CD4-positive, CD25-positive, alpha-beta regulatory T cell (primary cell): ENCODE measurements around the gene VSIG10L. TPM values are rescaled to one million over a fixed set of nuclear protein-coding genes. Genes with fewer than 3 reads are reported as not detected.

ENCODE experiments used
- ATAC-seq, 2 donors: fragments of 150-1000 bp; cut with Tn5 transposase; one replicate each; pipeline ENCODE4 v1.10.0; 2021; ENCODE audit warnings: low read depth in 2 of 2, moderate number of reproducible peaks in 2 of 2, moderate library complexity in 1 of 2
- DNase-seq, 3 donors: peaks; one replicate each; pipeline versions ENCODE4 v3.0.0 to v3.0.0-alpha.2; 2012 to 2022; ENCODE audit warnings: mixed read lengths in 1 of 3
- H3K27ac ChIP-seq: one replicate; pipeline ENCODE4 v1.7.0; 2013; ENCODE audit warnings: mild to moderate bottlenecking, low read length; ENCODE audit not compliant: insufficient read depth, poor library complexity, severe bottlenecking
- H3K27me3 ChIP-seq: one replicate; pipeline ENCODE4 v1.7.0; 2013; ENCODE audit warnings: low read length; ENCODE audit not compliant: control insufficient read depth, insufficient read depth
- H3K36me3 ChIP-seq: one replicate; pipeline ENCODE4 v1.7.0; 2013; ENCODE audit warnings: mild to moderate bottlenecking, low read length, moderate library complexity; ENCODE audit not compliant: control insufficient read depth, insufficient read depth
- H3K4me1 ChIP-seq: 2 replicates; pipeline ENCODE4 v1.7.0; 2013; ENCODE audit warnings: mild to moderate bottlenecking, low read length; ENCODE audit not compliant: insufficient read depth, control insufficient read depth, poor library complexity, severe bottlenecking
- H3K4me3 ChIP-seq: one replicate; pipeline ENCODE4 v1.7.0; 2013; ENCODE audit warnings: low read depth, mild to moderate bottlenecking, low read length, moderate library complexity
- H3K9me3 ChIP-seq, 2 experiments: 1 replicate in 1 of 2; 2 replicates in 1 of 2; pipeline ENCODE4 v1.7.0; 2013; ENCODE audit warnings: low read length in 2 of 2, mild to moderate bottlenecking in 1 of 2, moderate library complexity in 1 of 2; ENCODE audit not compliant: control insufficient read depth in 2 of 2
- H3K27ac Mint-ChIP-seq, 3 donors: one replicate each; pipeline ENCODE4 v1.8.0; 2020 to 2022; ENCODE audit warnings: mild to moderate bottlenecking in 3 of 3, mixed read lengths in 3 of 3, moderate library complexity in 2 of 3
- H3K27me3 Mint-ChIP-seq: one replicate; pipeline ENCODE4 v1.8.0; 2022; ENCODE audit warnings: mild to moderate bottlenecking, mixed read lengths
- H3K36me3 Mint-ChIP-seq: one replicate; pipeline ENCODE4 v1.8.0; 2020; ENCODE audit warnings: mixed read lengths
- H3K4me1 Mint-ChIP-seq, 4 donors: one replicate each; pipeline ENCODE4 v1.8.0; 2020 to 2022; ENCODE audit warnings: mixed read lengths in 4 of 4, mild to moderate bottlenecking in 1 of 4
- H3K4me3 Mint-ChIP-seq, 4 donors: one replicate each; pipeline ENCODE4 v1.8.0; 2020 to 2022; ENCODE audit warnings: mild to moderate bottlenecking in 4 of 4, mixed read lengths in 4 of 4, moderate library complexity in 3 of 4
- H3K9me3 Mint-ChIP-seq, 7 donors: one replicate each; pipeline ENCODE4 v1.8.0; 2020 to 2022; ENCODE audit warnings: mixed read lengths in 7 of 7, mild to moderate bottlenecking in 3 of 7, moderate library complexity in 2 of 7
- polyA plus RNA-seq, 4 donors: library from polyadenylated mRNA; unstranded; fragments of 300-500 nt; fragmentation: Illumina TruSeq; gene quantifications; one replicate each; pipeline ENCODE4 v1.2.3, GENCODE V29; 2021
- total RNA-seq: library from RNA; stranded (reverse); gene quantifications from one replicate; pipeline ENCODE4 v1.2.3, GENCODE V29; 2022

VSIG10L gene
- total and polyA plus RNA-seq, 5 donors from 2014 or later = 0.15 to 0.37 (median 0.27) TPM; not detected in 2

DNA sequence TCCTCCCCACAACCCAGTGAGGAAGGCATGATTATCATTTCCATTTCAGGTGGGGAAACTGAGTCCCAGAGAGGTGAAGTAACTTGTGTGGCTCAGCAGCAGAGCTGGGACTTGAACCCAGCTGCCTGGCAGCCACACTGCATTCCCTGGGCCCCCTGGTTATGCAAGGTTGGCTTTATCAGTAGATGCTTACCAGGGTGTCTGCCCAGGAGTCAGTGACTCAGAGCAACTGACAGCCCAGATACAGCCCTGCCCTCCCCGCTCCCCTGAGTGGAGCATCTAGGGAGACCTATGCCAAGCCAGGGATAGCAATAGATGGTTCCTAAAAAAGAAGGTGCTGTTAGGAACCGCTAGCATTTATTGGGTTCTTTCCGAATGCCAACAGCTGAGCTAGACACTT, 24.6 kb downstream of the VSIG10L start:
- Histone ChIP-seq H3K4me1 (no peaks in the 10 kb centered on the region), H3K4me3 (no peak overlapping the region), H3K36me3 (no peaks in the 10 kb centered on the region), H3K27me3 (no peaks in the 10 kb centered on the region), H3K9me3 (no peaks in the 10 kb centered on the region), H3K27ac (no peak overlapping the region)
- Mint-ChIP-seq H3K9me3 (peaks cover 0 to 8% (median 2%) of the 10 kb centered on the region in 7 donors), H3K4me1 (peaks cover 0 to 5% (median under 1%) of the 10 kb centered on the region in 4 donors), H3K27me3 (peaks cover 33% of the 10 kb centered on the region), H3K36me3 (no peaks in the 10 kb centered on the region), H3K27ac (peak overlapping the region in 1 of 3 donors; percentile 53), H3K4me3 (no peak overlapping the region)
- DNase-seq (no peak), ATAC-seq (no peak)

DNA sequence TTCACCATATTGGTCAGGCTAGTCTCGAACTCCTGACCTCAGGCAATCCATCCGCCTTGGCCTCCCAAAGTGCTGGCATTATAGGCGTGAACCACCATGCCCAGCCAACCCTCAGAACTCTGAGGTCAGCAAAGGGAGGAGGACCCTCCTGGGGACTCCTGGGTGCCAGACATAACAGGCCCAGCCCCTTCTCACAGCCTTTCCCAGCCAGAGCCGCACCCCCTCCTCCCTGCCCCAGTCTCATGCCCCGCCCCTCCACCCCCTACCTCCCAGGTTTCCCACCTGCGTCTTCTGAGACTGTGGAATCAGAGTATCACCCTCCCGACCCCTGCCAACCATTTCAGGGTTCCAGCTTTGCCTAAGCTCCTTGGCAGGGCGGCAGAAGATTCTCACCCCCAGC, 25.3 kb downstream of the VSIG10L start:
- ATAC-seq = no peak
- no peak overlapping the region for H3K4me3 ChIP-seq
- peaks cover 36% of the 10 kb centered on the region for H3K27me3 Mint-ChIP-seq
- peaks cover 0 to 7% (median under 1%) of the 10 kb centered on the region in 4 donors for H3K4me1 Mint-ChIP-seq
- H3K27ac ChIP-seq = no peak overlapping the region
- H3K27ac Mint-ChIP-seq = no peak overlapping the region
- H3K36me3 Mint-ChIP-seq = no peaks in the 10 kb centered on the region
- H3K4me3 Mint-ChIP-seq = no peak overlapping the region
- H3K27me3 ChIP-seq = no peaks in the 10 kb centered on the region
- H3K9me3 Mint-ChIP-seq = peaks cover 0 to 8% (median 2%) of the 10 kb centered on the region in 7 donors
- H3K36me3 ChIP-seq = no peaks in the 10 kb centered on the region
- no peak for DNase-seq
- H3K4me1 ChIP-seq = no peaks in the 10 kb centered on the region
- H3K9me3 ChIP-seq = no peaks in the 10 kb centered on the region

DNA sequence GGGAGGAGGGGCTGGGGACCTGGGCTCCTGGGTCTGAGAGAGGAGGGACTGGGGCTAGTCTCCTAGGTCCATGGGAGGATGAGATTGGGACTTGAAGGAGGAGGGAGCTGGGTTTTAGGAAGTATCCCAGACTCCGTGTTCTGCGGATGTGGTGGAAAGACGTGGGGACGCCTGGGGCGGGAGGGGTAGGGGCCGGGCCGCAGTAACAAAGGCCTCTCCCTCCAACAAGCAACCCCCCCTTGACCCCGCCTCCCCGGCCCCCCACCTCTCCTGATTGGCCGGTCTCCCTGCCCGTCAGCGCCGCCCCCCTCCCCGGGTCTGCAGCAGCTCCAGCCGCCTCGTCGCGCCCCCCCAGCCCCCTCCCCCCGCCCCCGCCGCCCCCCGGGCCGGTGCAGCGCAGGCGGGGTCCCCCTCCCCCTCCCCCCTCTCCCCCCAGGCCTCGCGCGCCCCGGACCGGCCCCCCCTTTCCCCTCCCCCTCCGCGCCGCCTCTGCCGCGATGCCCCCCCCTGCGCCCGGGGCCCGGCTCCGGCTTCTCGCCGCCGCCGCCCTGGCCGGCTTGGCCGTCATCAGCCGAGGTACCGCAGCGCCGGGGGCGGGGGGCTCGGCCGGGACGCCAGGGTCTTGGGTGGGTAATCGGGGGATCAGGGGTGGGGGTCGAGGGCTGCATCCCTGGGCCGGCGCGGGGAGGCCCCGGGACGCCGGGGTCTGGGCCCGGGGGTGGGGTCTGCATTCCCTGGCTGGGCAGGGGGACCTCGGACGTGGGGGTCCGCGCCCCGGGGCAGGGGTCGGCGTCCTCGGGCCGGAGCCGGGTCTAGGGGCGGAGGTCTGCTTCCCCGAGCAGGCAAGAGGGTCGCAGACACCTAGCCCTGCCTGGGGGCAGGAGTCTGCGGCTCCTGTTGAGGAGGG, 30.3 kb downstream of the VSIG10L start, which contains the start of gene IGLON5:
TSS of gene IGLON5 (plus strand) at position 294 of the 907 bp plus-strand sequence. CDS start at position 498, 204 bp downstream.
- no peak for ATAC-seq
- peaks cover 0 to 7% (median 0%) of the 10 kb centered on the region in 4 donors for H3K4me1 Mint-ChIP-seq
- peaks cover 4% of the 10 kb centered on the region for H3K27me3 ChIP-seq
- no peak within 1 kb of the TSS for H3K4me3 Mint-ChIP-seq
- no peak within 1 kb of the TSS for H3K27ac Mint-ChIP-seq
- H3K27ac ChIP-seq = no peak within 1 kb of the TSS
- no peaks in the 10 kb centered on the region for H3K4me1 ChIP-seq
- DNase-seq = no peak
- no peaks in the 10 kb centered on the region for H3K36me3 Mint-ChIP-seq
- H3K36me3 ChIP-seq = no peaks in the 10 kb centered on the region
- no peak within 1 kb of the TSS for H3K4me3 ChIP-seq
- H3K9me3 ChIP-seq = peaks cover 9 to 10% of the 10 kb centered on the region in 2 experiments
- H3K9me3 Mint-ChIP-seq = peaks cover 0 to 21% (median 6%) of the 10 kb centered on the region in 7 donors
- H3K27me3 Mint-ChIP-seq = peaks cover 52% of the 10 kb centered on the region

DNA sequence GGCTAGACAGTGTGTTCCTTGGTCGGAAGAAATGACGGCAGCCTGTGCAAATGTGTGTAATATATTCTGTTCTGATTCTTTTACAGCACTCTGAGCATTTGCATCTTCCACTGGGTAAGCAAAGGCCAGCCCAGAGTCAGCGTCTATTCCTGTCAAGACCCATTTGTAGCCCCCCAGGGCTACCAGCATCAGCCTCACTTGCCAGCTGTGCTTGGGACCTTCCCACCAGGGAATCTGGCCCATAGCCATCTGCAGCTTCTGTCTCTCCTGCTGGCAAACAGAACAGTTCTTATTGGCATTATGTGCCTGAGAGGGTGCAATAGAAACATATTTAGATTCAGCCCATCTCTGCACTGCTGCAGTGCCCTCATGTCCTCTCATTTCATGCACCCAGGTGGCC, 36.5 kb downstream of the VSIG10L start:
- Histone ChIP-seq H3K27ac (no peak overlapping the region), H3K4me3 (no peak overlapping the region), H3K9me3 (peaks cover 10 to 12% of the 10 kb centered on the region in 2 experiments), H3K4me1 (no peaks in the 10 kb centered on the region), H3K27me3 (peaks cover 4% of the 10 kb centered on the region), H3K36me3 (no peaks in the 10 kb centered on the region)
- H3K27ac Mint-ChIP-seq = no peak overlapping the region
- H3K27me3 Mint-ChIP-seq = peaks cover 22% of the 10 kb centered on the region
- H3K36me3 Mint-ChIP-seq = no peaks in the 10 kb centered on the region
- DNase-seq (no peak), ATAC-seq (no peak)
- no peak overlapping the region for H3K4me3 Mint-ChIP-seq
- H3K9me3 Mint-ChIP-seq = peaks cover 0 to 31% (median 12%) of the 10 kb centered on the region in 7 donors
- H3K4me1 Mint-ChIP-seq = no peaks in the 10 kb centered on the region

DNA sequence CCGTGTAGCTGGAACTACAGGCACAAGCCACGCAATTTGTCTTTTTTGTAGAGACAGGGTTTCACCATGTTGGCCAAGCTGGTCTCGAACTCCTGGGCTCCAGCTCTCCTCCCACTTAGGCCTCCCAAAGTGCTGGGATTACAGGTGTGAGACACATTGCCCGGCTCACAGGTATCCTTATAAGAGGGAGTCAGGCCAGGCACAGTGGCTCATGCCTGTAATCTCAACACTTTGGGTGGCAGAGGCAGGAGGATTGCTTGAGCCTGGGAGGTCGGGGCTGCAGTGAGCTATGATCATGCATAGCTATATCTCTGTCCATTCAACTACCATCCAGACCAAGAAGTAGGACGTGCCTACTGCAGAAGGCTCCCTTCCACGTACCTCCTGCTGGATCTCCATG, 40.7 kb downstream of the VSIG10L start:
- no peaks in the 10 kb centered on the region for H3K4me1 ChIP-seq
- H3K9me3 Mint-ChIP-seq = peaks cover 0 to 13% (median 8%) of the 10 kb centered on the region in 7 donors
- peaks cover 0 to 2% of the 10 kb centered on the region in 2 experiments for H3K9me3 ChIP-seq
- H3K4me3 ChIP-seq = no peak overlapping the region
- no peaks in the 10 kb centered on the region for H3K36me3 Mint-ChIP-seq
- H3K27ac Mint-ChIP-seq = no peak overlapping the region
- no peak for DNase-seq
- H3K36me3 ChIP-seq = no peaks in the 10 kb centered on the region
- H3K4me1 Mint-ChIP-seq = no peaks in the 10 kb centered on the region
- ATAC-seq = no peak
- no peaks in the 10 kb centered on the region for H3K27me3 ChIP-seq
- no peaks in the 10 kb centered on the region for H3K27me3 Mint-ChIP-seq
- H3K27ac ChIP-seq = no peak overlapping the region
- H3K4me3 Mint-ChIP-seq = no peak overlapping the region

DNA sequence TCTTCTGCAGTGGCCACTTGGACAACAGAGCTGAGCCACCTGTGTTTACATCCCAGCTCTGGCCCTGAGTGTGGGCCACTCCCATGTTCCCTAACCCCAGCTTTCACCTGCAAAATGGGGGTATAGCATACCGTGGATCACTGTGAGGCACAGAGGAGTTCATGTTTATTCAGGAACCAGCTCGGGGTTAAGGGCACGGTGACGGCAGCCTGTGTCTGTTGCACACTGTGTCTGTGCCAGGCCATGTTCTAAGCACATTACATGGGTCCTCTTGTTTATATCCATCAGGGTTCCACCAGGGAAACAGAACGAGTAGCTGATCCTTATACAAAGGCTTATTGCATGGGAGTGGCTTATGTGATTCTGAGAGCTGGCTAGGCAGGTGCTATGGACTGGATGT, 44.5 kb downstream of the VSIG10L start:
- Mint-ChIP-seq H3K4me3 (no peak overlapping the region), H3K27ac (no peak overlapping the region), H3K36me3 (no peaks in the 10 kb centered on the region), H3K9me3 (peaks cover 0 to 6% (median under 1%) of the 10 kb centered on the region in 7 donors), H3K4me1 (no peaks in the 10 kb centered on the region), H3K27me3 (no peaks in the 10 kb centered on the region)
- Histone ChIP-seq H3K27ac (no peak overlapping the region), H3K4me3 (no peak overlapping the region), H3K27me3 (no peaks in the 10 kb centered on the region), H3K9me3 (no peaks in the 10 kb centered on the region), H3K4me1 (no peaks in the 10 kb centered on the region), H3K36me3 (no peaks in the 10 kb centered on the region)
- no peak for ATAC-seq
- DNase-seq = no peak

DNA sequence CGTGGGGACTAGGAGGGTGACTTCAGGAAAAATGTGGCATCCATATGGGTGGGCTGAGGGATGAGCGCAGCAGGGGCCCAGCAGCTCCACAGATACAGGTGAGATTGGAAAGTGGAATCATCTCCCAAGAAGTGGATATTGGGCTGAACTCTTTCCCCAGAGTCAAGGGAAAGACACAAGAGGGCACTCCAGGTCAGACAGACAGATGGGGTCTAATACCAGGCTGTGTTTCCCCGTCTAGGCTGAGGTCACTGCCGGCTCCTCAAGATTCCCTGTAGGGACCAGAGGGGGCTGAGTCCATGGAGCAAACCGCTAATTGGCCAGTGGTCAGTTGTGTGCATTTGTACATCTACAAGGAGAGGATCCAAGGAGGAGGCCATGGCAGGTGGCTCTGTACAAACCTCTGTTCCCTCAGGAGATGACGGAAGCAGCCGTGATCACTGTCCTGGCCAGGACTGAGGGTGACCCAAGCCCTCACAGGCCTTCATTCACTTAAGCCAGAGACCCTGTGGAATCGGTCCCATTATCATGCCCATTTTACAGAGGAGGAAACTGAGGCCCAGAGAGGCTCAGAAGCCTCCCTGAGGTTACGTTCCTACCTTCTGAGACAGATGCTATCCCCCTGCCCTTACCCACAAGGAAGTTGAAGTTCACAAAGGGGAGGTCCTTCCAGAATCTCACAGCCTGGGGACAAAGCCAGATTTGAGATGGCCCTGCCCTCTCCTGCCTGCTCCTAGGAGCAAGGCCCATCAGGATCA, 45.4 kb downstream of the VSIG10L start:
- ATAC-seq (no peak), DNase-seq (no peak)
- Histone ChIP-seq H3K4me1 (no peaks in the 10 kb centered on the region), H3K27me3 (no peaks in the 10 kb centered on the region), H3K36me3 (no peaks in the 10 kb centered on the region), H3K27ac (no peak overlapping the region), H3K4me3 (no peak overlapping the region), H3K9me3 (no peaks in the 10 kb centered on the region)
- Mint-ChIP-seq H3K36me3 (no peaks in the 10 kb centered on the region), H3K9me3 (peaks cover 0 to 6% (median 0%) of the 10 kb centered on the region in 7 donors), H3K27ac (no peak overlapping the region), H3K4me3 (no peak overlapping the region), H3K4me1 (no peaks in the 10 kb centered on the region), H3K27me3 (no peaks in the 10 kb centered on the region)
